CD4-positive, alpha-beta T cell treated with Interleukin-17A for 1 hour (primary cell): Measurements from ENCODE around the gene PLEKHG3.
"Not testable (repeated sequence)": the region's sequence is repeated elsewhere in the genome, so short reads cannot be mapped to it uniquely, and the experiment has no call there.

Source experiments
- DNase-seq: peaks from one replicate; pipeline ENCODE4 v3.0.0-alpha.2; 2020

Gene PLEKHG3

GRCh38 chr14:64704143-64704742, at the start of gene PLEKHG3:
TSS of gene PLEKHG3 (plus strand) at chr14:64704424. CDS start at chr14:64727632, 23,208 bp downstream.
- peak; percentile 47 for DNase-seq

DNA sequence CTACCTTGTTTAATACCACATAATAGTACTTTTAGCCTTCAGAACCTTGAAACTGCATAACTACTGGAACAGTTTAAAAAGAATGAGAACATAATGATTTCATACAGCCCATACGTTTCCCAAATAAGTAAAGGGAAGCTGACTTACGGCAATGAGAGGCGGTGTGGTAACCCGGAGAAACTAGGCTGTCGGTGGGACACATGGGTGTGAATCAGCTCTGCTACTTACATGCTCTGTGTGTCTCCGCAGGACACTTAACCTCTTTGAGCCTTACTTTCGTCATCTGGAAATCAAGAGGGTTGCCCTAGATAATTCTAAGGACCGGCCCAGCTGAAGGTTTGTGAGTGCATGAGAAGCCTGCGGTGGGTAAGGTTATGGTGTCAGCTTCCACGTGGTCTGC, 49.3 kb upstream of the PLEKHG3 start:
- no peak for DNase-seq

- no peak for DNase-seq
These were observed 47.2 kb upstream of the PLEKHG3 start for GRCh38 chr14:64656986-64657385.

- no peak for DNase-seq
These were observed 46.0 kb upstream of the PLEKHG3 start for GRCh38 chr14:64658201-64658600.

GRCh38 chr14:64658700-64659264, 45.4 kb upstream of the PLEKHG3 start:
- not testable (repeated sequence) for DNase-seq

DNA sequence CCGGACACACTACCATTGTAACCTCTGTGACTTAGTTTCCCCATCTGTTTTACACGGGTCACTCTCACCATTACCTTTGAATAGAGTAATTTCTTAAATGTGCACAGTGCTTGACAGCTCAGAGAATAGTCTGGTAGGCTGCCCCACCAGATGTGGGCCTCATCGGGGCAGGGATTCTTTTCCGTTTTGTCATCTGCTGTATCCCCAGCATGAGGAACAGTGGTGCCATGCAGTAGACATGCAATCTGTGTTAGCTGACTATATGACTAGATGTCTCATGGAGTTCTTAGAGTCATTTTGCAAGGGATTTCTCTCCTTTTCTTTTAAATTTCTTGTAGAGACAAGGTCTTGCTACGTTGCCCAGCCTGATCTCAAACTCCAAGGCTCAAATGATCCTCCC, 44.9 kb upstream of the PLEKHG3 start:
- DNase-seq = no peak

DNA sequence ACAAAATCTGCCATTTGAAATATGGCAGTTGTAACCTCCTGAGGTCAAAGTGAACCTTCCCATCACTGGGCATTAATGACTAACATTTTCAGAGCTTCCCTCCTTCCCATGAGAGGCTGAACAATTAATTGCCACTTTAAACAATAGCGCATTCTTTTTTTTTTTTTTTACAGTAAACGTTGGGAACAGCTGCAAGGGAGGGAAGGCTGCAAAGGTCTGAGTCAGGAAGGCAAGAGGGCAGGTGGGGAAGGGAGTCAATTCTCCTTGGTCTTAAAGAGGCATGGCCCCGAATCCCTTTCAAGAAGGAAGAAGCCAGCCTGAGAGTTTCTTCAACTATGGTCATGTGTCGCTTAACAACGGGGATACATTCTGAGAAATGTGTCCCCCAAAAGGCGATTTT, 41.0 kb upstream of the PLEKHG3 start:
- DNase-seq = no peak

- DNase-seq = peak; percentile 80
These were observed 32.6 kb upstream of the PLEKHG3 start for GRCh38 chr14:64671591-64671990.

DNA sequence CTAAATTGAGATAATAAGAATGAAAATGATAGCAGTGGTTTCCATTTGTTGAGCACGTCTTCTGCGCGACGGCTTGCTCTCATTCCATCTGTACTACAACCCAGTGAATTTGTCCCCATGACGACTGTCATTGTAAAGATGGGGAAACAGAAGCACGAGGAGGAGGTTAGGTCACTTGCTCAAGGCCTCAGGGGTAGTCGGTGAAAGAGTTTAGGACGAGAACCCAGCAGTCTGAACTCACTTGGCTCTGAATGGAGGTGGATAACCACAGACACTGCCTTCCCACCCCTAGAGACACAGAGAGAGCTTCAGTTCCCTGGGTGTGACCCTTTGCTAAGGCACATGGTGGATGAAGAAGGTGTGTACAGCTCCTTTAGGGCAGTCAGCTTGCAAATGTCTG, 30.9 kb upstream of the PLEKHG3 start:
- no peak for DNase-seq

- DNase-seq = peak; percentile 75
These were observed 30.5 kb upstream of the PLEKHG3 start for GRCh38 chr14:64673748-64674147.

GRCh38 chr14:64674829-64675228, 29.4 kb upstream of the PLEKHG3 start:
- DNase-seq = no peak

GRCh38 chr14:64675312-64675711, 28.9 kb upstream of the PLEKHG3 start:
- DNase-seq = no peak

GRCh38 chr14:64676410-64677008, 27.7 kb upstream of the PLEKHG3 start:
- DNase-seq = no peak

DNA sequence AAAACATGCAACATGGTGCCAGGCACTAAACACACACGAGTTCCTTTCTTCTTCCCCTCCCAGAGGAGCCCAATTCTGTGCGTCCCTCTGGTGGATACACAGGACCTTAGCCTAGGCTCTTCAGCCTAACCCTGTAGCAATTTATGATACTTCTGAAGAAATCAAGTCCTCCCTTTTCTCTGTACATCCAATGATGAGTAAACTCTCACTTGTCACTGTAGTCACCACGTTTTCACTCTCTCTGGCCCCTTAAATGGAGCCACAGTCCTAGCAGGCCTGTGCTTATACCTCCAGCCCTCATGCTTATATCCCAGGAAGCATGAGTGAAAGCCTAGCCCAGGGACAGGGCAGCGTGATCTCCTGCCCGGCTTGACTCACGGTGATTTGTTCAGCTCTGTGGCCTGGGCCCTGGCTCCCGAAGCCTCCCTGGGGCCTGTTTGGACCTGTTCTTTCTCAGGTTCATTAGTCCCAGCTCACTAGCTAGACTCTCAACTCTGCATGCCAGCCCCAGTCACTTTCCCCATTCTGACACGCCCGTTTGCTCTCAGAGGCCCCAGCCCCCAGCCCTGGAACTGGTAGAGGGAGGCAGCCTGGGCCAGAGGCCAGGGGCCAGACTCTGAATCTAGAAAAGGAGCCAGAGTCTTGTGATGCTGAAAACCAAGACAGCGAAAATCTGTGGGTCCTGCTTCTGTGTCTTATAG, 24.1 kb upstream of the PLEKHG3 start:
- no peak for DNase-seq

- no peak for DNase-seq
These were observed 23.5 kb upstream of the PLEKHG3 start for GRCh38 chr14:64680714-64681065.

GRCh38 chr14:64681796-64682710, 22.2 kb upstream of the PLEKHG3 start:
- no peak for DNase-seq

- DNase-seq = no peak
These were observed 21.4 kb upstream of the PLEKHG3 start for GRCh38 chr14:64682843-64683242.

GRCh38 chr14:64683264-64683663, 21.0 kb upstream of the PLEKHG3 start:
- DNase-seq = no peak

GRCh38 chr14:64684091-64684490, 20.1 kb upstream of the PLEKHG3 start:
- no peak for DNase-seq

DNA sequence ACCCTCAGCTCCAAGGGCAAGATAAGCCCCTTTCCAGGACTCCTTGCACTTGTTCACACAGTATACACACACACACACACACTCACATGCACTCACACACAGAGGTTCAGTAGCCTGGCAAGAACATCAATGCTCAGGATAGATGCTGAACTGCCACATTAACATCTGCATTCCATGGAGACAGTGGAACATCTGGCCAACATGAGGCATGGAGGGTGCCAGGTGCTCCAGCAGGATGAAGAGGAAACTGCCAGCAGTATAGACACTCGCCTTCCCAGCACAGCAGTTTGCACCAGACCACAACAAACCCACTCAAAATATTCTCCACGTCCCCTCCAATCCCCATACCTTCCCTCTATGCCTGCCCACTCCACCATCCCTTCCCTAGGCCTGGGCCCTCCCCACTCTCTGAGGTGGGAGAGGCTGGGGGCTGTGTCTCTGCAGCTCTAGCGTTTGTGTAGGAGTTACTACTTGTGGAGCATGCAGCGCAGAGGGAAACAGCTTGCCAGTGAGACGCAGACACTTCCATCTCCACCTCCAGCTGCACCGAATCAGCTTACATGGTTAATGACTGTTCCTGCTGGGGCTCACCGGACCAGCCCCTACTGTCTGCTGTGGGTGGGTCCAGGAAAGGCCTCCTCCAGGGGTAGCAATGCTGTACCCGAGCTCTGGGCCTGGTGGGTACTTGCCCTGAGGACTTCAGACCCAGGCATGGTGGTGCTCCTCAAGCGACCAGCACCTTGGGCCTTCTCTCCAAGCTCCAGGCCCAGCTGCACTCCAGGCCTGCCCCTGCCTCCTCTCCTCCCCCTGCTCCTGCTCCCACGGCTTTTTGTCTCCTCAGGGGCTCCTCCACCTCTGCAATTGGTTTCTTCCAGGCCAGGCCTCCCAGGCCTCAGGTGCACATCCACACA, 18.6 kb upstream of the PLEKHG3 start:
- no peak for DNase-seq

- DNase-seq = no peak
These were observed 18.0 kb upstream of the PLEKHG3 start for GRCh38 chr14:64686282-64686615.

DNA sequence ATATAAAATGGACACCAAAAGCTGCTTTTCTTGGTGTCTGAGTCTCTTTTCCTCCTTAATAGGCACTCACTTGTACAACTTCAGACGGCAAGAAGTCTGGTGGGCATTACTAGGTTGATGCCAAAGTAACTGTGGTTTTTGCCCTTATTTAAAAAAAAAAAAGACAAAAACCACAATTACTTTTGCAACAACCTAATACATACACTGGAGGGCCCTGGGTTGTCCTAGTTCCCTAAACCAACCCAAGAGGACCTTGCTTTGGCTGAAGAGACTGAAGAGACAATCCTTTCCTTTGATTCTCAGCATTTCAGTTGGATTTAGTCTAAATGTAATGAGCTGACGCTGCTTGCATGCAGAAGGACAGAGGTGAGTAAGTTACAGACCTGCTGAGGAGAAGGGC, 16.2 kb upstream of the PLEKHG3 start:
- no peak for DNase-seq
